T1000 (cell line): ENCODE data around the gene RNF130.
"Not testable (repeated sequence)": the region's sequence is repeated elsewhere in the genome, so short reads cannot be mapped to it uniquely, and the experiment has no call there.

Experiments used
- DNase-seq: peaks from one replicate; lab custom pipeline; 2025; ENCODE audit warnings: mixed read lengths; lab: John Stamatoyannopoulos, UW

The RNF130 gene

DNA sequence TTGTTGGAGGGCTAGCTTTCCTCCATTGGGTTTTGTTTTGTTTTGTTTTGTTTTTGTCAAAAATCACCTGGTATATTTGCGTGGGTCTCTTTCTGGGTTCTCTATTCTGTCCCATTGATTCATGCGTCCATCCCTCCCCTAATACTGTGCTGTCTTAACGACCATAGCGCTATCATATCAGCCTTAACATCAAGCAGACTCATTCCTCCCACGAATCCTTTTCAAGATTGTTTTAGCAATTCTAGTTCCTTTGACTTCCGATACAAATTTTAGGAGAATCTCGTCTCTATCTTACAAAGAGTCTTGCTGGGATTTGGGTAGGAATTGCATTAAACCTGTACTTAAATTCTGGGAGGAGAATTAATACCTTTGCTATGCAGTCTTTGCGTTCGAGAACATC lies 31.1 kb upstream of the RNF130 start:
- DNase-seq: no peak

DNA sequence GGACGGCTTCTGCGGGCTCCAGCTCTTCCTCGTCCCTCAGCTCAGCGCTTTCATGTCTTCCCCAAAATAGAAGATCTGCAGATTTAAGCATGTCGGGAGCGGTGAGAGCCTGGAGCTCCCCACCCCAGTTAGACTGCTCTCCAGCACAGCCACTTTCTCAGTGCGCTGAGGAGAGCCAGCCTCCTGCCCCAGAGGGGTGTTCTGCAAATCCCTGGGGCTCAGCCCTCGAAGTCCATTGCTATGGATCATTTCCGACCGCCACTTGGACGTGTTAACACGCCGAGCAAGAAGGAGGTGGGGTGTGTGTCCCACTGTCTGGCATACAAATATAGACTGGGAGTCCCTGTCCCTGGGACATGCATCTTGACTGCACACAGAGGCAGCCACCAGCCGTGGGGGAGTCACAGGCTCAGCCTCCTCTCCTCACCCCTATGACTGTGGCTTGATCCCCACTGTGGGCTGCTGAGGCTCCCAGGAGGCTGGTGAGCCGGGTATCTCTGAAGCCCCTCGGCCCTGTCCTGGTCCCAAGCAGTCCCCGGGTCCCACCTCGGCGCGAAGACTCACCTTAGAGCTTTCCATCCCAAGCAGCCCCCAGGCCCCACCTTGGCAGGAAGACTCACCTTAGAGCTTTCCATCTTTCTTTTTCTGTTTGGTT lies 30.0 kb upstream of the RNF130 start:
- DNase-seq: no peak

DNA sequence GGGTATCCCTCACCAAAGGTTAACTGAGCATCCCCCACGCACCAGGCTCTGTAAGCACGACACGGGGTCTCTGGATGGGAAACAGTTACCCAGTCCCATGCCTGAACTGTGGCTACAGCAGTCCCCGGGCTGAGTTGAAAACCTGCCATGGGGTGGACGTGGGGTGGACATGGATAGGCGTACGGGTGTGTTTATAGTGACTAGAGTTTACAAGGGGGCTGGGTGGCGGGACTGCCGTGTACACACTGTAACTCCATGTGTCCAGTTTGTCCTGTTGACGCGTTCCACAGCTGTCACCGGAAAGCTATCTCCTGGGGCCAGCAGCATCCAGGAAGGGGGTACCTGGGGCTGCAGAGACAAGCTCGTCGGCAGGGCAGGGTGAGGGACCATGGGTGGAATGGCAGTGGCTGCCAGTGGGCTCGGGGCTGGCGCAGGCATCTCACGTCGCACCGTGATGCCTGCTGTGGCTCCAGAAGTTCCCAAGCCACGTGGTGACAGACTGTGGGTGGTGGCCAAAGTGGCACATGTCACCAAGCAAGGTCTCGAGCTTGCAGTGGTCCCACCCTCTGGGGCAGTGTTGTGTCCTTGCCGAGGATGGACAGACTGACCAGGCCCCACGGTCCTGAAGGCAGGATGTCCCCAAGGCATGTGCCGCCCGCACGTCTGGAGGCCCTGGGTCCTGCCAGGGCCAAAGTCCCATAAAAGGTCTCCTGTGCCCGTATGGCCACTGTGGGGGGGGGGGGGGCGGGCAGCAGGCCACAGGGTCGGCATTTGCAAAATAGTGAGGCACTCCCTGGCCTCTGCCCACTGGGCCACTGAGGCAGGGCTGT lies 29.3 kb upstream of the RNF130 start:
- DNase-seq: no peak

GRCh38 chr5:180099733-180100611 lies 28.4 kb upstream of the RNF130 start:
- no peak for DNase-seq

GRCh38 chr5:180098991-180099732 lies 27.6 kb upstream of the RNF130 start:
- DNase-seq: no peak

GRCh38 chr5:180098526-180098925 lies 27.0 kb upstream of the RNF130 start:
- no peak for DNase-seq

GRCh38 chr5:180097926-180098325 lies 26.4 kb upstream of the RNF130 start:
- DNase-seq: no peak

DNA sequence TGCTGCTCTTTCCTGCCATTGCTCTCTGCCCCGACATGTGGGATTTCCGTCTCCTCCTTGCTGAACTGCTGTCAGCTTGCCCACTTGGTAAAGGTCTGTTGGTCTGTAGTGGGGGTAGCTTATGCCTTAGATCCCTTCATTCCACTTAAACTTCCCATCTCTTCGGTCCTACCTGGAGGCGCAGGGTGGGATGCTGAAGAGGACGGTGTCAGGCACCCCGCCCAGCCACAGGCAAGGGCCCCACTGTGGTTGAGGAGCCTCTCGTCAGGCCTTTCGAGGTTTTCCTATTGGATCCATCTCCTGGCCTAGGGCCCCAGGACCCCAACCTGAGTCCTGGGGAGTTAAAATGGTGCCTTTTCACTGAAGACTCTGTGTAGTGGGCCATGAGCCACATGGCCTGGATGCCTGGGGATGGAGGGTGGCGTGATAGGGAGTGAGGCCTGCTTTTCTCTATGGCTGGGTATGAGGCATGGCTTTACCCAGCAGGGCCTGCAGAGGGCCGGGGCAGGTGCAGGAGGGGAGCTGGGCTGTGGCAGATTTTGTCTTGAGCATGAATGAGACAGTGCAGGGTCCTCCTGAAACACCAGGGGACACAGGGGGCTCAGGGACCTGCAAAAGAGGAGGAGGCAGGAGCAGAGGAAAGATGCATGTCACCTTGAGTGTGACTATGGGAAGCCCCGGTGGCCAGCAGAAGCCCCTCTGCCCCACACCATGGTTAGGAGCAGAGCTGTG lies 25.8 kb upstream of the RNF130 start:
- no peak for DNase-seq

DNA sequence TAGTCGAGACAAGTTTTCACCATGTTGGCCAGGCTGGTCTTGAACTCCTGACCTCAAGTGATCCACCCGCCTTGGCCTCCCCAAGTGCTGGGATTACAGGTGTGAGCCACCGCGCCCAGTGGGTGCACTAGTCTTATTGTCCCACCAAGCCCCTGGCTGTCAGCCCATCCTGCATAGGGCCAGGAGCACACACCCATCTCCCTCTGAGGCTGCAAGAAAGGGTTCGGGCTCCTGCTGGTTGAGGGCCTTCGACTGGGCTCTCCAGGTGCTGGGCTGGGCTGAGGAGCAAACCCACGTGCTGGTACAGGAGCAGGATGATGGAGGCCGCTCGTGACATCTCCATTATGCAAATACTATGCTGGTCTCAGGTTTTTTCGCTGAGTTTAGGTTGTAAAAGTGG lies 25.1 kb upstream of the RNF130 start:
- DNase-seq: no peak

DNA sequence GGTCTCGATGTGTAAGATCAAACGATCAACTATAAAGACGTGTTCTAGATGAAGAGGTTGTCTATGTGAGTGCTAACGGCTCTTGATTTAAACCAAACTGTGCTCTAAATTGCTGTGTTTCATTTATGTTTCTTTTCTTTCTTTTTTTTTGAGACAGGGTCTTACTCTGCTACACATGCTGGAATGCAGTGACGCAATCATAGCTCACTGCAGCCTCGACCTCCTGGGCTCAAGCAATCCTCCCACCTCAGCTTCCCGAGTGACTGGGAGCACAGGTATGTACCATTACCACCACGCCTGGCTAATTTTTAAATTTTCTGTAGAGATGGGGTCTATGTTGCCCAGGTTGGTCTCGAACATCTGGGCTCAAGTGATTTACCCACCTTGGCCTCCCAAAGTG lies 24.0 kb upstream of the RNF130 start:
- DNase-seq: no peak

GRCh38 chr5:180093651-180094382 lies 22.3 kb upstream of the RNF130 start:
- no peak for DNase-seq

GRCh38 chr5:180093241-180093640 lies 21.7 kb upstream of the RNF130 start:
- no peak for DNase-seq

GRCh38 chr5:180090769-180091546 lies 19.4 kb upstream of the RNF130 start:
- DNase-seq: no peak

DNA sequence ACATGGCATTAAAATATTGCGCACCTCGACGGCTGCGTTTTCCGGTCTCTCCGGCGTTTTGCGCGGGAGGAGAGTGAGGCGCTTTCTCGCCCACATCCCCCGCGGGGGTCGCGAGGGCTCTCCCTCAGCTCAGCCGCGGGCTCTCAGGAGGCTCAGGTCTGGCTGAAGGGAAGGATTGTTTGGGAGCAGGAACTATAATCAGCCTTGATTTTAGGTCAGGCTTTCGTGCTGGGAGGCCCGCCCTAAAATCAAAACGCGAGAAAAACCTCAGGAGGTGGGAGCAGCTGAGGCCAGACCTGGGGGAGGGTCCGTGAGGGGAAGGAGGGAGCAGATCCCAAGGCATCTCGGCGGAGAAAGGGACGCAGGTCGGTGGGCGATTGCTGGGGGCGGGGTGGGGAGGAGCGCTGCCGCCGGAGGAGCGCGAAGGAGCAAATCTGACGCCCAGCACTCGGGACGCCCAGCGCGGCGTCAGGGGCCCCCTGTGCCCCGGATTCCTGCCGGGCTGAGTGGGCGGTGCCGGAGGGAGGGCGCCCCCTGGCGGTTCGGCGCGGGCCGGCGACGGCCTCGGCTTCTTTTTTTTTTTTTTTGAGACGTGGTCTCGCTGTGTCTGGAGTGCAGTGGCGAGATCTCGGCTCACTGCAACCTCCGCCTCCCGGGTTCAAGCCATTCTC lies 18.7 kb upstream of the RNF130 start:
- no peak for DNase-seq

DNA sequence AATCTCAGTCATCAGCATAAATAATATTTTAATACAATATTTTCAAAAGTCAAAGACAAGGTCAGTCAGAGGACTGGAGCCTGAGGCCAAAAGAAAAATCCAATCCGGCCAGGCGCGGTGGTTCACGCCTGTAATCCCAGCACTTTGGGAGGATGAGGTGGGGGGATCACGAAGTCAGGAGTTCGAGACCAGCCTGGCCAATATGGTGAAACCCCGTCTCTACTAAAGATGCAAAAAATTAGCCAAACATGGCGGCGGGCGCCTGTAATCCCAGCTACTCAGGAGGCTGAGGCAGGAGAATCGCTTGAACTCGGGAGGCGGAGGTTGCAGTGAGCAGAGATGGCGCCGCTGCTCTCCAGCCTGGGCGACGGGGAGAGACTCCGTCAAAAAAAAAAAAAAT lies 18.1 kb upstream of the RNF130 start:
- DNase-seq: not testable (repeated sequence)

- DNase-seq: no peak
These were observed 17.0 kb upstream of the RNF130 start for GRCh38 chr5:180088561-180088960.

DNA sequence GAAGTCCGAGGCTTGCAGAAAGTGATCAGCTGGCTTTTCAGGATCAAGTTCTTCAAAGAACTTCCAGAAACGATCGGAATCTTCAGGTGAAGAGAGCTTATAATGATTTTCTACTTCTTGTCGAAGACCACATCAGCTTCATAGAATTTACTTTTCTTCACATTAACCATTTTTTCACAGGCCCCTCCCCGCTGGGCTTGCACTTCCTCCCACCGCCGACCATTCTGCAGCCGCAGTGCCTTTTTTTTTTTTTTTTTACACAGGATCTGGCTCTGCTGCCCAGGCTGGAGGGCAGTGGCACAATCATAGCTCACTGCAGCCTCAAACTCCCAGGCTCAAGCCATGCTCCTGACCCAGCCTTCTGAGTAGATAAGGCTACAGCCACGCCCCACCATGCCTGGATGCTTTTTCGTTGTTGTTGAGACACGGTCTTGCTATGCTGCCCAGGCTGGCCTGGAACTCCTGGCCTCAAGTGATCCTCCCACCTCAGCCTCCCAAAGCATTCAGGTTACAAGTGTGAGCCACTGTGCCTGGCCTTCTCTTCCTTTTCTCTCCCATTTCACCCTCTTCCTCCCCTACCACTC lies 15.3 kb upstream of the RNF130 start:
- no peak for DNase-seq

DNA sequence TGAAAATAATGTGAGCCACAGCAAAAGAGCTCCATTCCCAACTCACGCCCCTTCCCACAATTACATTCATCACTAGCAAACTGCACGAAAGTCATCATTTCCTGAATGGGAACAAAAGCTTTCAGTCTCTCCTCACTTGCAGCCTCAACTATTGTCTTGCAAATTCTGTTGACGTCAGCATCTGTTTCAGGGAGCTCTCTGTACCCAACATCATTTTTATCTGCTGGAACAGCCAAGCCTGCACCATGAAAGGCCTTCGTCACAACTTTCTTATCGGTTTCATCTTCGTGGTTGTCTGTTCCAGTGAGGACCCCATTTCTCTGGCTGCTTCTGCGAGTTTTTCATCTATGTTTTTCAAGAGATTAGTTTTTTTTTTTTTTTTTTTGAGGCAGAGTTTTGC lies 14.3 kb upstream of the RNF130 start:
- no peak for DNase-seq
